HG02885 (cell line): Measurements from ENCODE around the gene AOC3.
"Not testable (repeated sequence)": the region's sequence is repeated elsewhere in the genome, so short reads cannot be mapped to it uniquely, and the experiment has no call there.

Source experiments
- ATAC-seq: cut with Tn5 transposase; IDR thresholded peaks from one replicate; pipeline ENCODE4 v1.9.1; 2021; ENCODE audit warnings: mild to moderate bottlenecking; ENCODE audit not compliant: unreplicated experiment, poor library complexity

Gene AOC3

DNA sequence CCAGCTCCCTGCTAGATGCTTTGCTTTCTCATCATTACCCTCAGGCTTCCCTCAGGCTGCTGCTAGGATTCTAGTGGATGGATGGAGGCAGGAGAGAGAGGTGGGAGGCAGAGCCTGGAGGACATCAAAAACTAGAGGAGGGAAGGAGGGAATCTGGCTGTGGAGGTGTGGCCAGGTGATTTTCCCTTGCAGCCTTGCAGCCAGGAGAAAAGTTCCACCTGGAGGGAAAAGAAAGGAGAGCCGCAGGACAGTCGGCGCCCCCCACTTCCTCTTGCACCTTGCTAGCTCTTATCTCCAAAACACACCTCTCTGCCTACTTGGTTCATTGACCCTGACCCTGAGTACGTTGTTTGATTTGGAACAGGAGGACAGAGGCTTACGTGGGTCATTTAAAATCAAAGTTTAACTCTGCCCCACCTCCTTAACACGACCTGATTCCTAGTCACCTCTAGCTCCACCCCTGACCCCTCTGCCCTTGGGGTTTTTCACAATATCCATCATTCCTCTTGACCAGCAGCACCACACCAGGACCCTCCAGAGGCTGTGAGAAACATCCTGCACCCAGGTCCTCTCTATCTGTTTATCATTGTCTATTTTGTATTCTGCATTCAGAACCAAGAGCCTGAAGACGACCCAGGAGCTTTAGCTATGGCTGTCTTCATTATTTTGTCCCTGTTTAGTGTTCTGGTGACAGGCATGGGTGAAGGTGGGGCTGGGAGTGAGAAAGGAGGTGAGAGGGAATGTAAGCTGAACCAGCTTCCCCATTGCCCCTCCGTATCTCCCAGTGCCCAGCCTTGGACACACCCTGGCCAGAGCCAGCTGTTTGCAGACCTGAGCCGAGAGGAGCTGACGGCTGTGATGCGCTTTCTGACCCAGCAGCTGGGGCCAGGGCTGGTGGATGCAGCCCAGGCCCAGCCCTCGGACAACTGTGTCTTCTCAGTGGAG, 15.9 kb downstream of the AOC3 start:
- ATAC-seq: no peak

DNA sequence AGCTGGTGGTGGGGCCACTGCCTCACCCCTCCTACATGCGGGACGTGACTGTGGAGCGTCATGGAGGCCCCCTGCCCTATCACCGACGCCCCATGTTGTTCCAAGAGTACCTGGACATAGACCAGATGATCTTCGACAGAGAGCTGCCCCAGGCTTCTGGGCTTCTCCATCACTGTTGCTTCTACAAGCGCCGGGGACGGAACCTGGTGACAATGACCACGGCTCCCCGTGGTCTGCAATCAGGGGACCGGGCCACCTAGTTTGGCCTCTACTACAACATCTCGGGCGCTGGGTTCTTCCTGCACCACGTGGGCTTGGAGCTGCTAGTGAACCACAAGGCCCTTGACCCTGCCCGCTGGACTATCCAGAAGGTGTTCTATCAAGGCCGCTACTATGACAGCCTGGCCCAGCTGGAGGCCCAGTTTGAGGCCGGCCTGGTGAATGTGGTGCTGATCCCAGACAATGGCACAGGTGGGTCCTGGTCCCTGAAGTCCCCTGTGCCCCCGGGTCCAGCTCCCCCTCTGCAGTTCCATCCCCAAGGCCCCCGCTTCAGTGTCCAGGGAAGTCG, 16.8 kb downstream of the AOC3 start:
- ATAC-seq: not testable (repeated sequence)

DNA sequence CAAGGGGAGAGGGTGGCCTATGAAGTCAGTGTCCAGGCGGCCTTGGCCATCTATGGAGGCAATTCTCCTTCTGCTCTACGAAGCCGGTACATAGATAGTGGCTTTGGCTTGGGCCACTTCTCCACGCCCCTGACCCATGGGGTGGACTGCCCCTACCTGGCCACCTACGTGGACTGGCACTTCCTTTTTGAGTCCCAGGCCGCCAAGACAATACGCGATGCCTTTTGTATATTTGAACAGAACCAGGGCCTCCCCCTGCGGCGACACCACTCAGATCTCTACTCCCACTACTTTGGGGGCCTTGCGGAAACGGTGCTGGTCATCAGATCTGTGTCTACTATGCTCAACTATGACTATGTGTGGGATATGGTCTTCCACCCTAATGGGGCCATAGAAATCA, 17.3 kb downstream of the AOC3 start:
- no peak for ATAC-seq

DNA sequence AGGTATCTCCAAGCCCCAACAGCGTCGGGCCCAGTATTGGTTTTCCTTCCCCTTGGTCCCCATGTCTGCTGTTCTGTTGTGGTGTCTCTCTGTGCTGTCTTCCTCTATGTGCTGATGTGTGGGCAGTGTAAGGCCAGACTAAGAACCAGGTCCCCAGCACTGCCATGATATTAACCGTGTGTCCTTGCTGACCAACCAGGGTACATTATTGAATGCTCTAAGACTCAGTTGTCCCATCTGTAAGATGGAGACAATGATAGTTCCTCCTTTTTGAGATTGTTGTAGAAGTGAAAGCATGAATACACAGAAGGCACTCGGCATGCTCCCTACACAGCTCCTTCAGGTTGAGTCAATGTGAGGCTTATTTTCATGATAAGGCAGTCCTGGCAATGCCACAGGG, 20.6 kb downstream of the AOC3 start:
- no peak for ATAC-seq

DNA sequence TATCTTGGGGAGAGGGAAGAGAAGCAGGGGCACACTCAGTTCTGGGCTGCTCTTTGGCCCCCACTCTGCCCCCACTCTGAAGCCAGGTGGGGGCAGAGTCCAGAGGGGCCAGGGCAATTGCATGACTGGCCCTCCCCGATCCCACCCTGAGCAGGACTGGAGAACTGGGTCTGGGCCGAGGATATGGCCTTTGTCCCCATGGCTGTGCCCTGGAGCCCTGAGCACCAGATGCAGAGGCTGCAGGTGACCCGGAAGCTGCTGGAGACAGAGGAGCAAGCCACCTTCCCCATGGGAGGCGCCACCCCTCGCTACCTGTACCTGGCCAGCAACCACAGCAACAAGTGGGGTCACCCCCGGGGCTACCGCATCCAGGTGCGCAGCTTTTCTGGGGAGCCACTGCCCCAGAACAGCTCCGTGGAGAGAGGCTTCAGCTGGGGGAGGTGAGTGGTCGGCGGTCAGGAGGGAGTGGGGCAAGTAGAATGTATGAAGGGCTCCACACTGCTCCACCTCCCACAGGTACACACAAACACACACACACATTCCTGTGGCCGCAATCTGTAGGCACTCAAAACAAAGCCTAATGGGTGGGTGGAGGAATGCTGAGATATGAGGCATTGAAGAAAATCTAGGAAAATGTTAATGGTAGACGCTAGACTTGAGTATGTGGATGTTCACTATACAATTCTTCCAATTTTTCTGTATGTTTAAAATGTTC, 21.4 kb downstream of the AOC3 start:
- ATAC-seq: no peak

DNA sequence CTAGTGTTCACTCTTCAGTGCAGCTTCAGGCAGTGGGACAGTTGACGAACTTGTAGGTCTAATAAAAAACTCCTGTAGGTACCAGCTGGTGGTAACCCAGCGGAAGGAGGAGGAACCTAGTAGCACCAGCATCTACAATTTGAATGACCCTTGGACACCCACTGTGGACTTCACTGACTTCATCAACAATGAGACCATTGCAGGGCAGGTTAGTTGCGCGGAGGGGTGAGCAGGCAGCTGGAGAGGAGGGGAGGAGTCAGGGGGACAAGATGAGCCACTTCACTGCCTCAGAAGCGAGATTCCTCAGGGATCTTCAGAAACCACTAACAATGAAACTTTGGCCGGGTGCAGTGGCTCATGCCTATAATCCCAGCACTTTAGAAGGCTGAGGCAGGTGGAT, 22.3 kb downstream of the AOC3 start:
- ATAC-seq: no peak

DNA sequence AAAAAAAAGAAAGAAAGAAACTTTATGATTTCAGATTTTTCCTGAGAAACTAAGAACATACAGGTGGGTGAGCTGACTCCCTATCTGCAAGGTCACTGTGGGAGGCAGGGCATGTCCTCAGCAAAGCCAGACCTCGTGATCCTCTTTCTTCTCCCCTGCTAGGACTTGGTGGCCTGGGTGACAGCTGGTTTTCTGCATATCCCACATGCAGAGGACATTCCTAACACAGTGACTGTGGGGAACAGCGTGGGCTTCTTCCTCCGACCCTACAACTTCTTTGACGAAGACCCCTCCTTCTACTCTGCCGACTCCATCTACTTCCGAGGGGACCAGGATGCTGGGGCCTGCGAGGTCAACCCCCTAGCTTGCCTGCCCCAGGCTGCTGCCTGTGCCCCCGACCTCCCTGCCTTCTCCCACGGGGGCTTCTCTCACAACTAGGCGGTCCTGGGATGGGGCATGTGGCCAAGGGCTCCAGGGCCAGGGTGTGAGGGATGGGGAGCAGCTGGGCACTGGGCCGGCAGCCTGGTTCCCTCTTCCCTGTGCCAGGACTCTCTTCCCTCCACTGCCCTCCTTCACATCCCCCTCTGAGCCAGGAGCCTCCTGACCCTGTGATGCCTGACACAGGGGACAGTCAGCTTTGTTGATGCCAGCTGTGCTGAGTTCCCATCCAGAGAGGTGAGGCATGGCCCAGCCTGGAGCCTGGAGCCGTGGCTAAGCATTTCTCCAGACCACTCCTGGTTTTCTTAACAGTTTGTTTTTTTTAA, 23.1 kb downstream of the AOC3 start:
- ATAC-seq: not testable (repeated sequence)

DNA sequence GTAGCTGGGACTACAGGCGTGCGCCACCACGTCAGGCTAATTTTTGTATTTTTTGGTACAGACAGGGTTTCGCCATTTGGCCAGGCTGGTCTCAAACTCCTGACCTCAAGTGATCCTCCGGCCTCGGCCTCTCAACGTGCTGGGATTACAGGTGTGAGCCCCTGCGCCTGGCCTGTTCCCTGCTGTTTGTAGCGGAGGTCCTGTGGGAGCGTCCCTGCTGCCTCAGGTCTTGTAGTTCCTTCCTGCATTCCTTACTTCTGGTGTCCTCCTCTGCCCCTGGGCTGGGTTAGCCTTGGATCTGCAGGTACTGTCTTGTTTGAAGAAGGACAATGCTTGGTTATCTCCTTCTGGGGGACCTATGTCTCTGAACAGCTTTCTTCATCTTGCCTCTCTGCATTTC, 26.0 kb downstream of the AOC3 start:
- no peak for ATAC-seq

DNA sequence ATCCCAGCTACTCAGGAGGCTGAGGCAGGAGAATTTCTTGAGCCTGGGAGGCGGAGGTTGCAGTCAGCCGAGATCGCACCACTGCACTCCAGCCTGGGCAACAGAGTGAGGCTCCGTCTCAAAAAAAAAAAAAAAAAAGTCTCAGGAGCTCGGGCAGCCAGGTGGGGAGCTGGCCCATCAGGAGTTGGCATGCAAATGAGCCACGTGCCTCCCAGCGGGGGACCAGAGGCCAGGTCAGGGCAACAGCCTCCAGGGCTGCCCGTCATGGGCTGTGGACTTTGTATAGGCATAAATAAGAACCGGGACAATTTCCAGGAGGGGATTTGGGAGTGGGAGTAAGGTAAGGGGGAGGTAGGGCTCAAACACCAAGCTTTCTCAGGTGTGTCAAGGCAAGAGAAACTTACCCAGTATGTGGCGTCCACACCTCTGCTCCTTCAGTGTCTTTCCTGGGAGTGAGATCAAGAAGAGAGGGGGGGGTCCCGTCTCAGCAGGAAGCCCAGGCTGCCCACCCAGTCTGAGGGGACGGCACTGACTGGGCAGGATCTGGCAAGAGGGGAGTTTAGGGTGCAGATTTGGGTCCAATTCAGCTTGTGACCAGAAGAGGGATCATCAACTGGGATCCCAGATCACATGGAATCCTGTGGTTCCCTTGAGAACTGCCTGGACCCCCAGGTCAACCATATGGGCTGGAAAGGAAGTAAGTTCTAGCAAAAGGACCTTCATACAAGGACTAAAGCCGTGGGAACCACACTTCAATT, 27.3 kb downstream of the AOC3 start:
- ATAC-seq: no peak

DNA sequence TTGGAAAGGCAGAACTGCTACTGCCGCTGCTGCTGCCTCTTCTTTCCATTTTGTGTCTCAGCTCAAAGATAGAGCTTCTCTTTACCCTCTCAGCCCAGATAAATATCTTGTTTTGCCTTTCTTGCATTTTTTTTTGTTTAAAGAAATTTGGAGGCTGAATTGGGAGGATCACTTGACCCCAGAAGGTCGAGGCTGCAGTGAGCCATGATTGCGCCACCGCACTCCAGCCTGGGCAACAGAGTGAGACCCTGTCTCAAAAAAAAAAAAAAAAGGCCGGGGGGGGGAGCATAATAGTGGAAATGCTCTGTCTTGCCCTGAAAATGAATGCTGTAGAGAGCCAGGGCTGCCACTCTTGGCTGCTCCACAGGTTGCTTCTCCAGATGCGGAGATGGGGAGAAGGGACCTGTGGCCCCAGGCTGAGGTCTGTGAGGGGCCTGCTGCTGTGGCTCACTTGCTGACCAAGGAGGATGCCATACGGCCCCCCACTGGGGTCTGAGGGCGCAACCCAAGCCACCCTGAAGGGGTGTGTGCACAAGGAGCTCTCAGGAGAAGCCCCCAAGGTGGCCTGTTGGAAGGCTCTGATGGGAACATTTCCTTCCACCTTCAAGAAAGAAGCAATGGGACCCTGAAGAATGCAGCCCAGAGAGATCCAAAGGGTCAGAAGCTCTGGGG, 28.1 kb downstream of the AOC3 start:
- no peak for ATAC-seq

DNA sequence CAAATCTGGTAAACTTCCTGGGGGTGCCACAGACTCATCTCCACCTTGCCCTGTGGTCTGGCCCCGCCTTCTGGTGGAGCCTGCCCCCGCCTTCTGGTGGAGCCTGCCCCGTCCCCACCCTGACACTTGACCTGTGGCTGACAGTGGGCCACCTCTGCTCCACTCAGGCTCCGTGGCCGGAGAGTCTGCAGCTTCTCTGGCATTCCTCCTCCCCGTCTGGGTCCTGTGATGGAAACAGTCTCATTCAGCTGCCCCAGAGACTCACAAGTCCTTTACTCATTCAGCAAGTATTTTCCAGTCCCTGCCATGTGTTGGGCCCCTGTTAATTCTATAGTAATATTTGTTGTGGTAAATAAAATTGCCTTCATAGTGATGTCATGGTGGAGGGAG, 28.6 kb downstream of the AOC3 start:
- no peak for ATAC-seq

DNA sequence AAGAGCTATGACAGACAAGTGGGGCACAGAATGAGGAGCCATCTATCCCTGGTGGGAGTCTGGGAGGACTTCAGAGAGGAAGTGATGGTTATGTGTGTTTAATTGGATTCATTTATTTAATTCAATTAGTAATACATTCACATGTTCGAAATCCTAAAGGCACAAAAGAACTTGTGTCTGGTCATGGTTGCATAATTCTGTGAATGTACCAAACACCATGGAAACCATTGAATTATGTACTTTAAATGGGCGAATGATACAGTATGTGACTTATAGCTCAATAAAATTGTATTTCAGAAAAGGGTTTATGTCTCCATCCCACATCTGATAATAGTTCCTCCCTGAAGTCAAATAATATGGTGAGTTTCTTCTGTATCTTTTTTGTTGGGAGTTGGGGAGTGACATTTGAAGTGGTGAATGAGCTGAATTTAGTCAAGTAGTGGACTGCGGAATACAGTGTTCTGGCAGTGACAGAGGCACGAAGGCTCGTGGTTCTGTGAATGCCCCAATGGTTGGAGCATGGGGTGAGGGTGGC, 29.8 kb downstream of the AOC3 start:
- ATAC-seq: no peak

DNA sequence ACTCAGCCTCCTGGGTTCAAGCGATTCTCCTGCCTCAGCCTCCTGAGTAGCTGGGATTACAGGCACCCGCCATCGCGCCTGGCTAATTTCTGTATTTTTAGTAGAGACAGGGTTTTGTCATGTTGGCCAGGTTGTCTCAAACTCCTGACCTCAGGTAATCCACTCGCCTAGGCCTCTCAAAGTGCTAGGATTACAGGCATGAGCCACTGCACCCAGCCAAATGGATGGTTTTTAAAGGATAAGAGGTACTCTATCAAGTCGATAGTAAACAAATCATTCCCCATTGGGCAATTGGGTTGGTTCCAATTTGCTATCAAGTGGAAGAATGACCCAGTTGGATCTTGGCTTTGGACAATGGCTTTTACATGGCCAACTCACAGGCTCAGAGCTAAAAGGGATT, 30.7 kb downstream of the AOC3 start:
- not testable (repeated sequence) for ATAC-seq

DNA sequence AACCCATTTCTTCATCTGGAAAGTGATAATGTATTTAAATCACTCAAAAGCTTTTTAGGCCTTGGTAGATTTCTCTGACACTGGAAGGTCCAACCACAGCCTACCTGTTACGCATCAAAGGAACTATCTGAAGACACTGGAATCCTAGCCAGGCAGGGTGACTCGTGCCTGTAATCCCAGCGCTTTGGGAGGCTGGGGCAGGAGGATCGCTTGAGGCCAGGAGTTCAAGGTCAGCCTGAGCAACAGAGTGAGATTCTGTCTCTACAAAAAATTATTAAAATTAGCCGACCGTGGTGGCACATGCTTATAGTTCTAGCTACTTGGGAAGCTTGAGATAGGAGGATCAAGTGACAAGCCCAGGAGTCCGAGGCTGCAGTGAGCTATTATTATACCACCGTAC, 31.2 kb downstream of the AOC3 start:
- no peak for ATAC-seq

DNA sequence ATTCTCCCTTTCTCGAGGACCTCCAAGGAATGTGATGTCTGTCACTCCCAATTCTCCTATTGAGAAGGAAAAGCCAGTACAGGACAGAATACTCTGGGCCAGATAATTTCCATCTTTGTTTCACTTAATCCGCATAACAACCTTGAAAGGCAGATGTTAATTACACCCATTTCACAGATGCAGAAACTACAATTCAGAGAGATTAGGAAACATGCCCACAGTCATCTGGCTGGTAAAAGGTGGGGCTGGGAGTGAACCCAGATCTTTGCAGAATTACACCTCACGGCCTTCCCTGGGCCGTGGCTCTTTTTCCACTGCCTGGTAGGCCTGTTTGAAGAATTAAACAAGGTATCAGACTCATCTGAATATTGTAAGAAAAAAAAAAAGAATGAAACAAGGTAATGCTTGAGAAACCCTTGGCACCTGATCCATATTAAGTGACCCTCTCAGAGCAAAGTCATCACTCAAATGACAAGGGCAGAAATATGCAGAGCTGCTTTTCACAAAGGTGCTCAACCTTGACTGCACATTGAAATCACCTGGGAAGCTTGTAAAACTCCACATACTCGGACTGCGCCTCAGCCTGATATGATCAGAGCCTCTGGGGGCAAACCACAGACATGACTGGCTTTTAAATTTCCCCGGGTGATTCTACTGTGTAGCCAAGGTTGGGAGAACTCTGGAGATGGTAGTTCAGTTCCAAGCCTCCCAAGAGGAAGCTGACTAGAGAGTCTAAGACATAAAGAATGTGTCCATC, 33.0 kb downstream of the AOC3 start:
- ATAC-seq: no peak

DNA sequence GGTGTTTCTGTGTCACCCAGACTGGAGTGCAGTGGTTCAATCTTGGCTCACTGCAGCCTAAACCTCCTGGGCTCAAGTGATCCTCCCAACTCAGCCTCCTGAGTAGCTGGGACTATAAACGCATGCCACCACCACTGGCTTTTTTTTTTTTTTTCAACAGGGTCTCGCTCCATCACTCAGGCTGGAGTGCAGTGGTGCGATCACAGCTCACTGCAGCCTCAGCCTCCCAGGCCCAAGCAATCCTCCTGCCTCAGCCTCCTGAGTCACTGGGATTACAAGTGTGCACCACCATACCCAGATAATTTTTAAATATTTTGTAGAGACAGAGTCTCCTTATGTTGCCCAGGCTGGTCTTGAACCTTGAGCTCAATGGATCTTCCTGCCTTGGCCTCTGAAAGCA, 34.8 kb downstream of the AOC3 start:
- not testable (repeated sequence) for ATAC-seq

DNA sequence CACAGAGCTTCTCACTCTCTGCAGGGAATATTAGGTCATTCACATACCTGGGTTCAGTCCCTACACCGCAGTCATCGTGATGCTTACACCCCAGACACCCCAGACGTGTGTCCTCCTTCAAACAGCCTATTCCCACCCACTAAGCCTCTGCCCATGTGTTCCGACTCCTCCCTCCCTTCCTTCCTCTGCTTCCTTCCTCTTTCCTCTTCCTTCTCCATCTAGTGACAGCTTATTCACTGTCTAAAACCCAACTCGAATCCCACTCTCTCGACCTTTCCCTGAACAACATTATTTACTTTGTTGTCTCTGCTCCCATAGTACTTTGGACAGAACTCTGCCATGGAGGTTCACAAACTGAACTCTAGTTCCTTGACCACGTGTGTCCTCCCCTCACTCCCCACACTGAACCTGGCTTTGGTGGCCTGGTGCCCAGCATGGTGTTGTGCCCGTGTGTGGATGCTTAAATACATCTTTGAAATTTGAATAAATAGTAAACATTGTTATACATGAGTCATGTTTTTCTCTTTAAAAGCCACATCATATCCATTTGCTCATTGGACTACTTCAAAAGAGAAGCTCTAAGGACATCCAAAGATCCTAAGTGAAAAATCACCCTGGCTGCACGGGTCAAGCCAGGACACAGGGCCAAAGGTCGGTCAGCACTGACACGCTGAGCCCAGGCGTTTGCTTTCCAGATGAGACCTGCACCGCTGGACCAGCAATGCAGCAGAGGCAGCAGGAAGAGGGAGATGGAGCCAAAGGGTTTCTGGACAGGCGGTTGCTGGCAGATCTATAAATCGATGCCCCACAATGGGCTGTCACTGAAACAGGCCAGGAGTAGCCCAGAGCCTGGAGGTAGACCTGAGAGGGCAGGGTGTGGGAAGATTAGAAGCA, 35.5 kb downstream of the AOC3 start:
- ATAC-seq: no peak
